ENCODE measurements around the gene CLEC16A.

CLEC16A gene

DNA sequence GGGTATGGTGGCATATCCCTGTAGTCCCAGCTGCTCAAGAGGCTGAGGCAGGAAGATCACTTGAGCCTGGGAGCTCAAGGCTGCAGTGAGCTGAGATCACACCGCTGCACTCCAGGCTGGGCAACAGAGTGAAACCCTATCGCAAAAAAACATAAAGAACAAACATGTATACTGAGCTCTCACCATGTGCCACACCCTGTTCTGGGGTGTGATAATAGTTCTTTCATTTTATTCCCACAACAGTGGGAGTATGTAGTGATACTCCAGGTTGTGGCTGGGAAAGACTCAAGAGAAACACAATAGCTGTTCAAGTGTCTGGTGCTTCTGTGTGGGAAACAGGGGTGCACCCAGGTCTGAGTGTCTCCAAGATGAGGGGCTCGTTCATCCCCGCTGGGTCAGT, 221.0 kb downstream of the CLEC16A start:
- no peak for FAIRE-seq

DNA sequence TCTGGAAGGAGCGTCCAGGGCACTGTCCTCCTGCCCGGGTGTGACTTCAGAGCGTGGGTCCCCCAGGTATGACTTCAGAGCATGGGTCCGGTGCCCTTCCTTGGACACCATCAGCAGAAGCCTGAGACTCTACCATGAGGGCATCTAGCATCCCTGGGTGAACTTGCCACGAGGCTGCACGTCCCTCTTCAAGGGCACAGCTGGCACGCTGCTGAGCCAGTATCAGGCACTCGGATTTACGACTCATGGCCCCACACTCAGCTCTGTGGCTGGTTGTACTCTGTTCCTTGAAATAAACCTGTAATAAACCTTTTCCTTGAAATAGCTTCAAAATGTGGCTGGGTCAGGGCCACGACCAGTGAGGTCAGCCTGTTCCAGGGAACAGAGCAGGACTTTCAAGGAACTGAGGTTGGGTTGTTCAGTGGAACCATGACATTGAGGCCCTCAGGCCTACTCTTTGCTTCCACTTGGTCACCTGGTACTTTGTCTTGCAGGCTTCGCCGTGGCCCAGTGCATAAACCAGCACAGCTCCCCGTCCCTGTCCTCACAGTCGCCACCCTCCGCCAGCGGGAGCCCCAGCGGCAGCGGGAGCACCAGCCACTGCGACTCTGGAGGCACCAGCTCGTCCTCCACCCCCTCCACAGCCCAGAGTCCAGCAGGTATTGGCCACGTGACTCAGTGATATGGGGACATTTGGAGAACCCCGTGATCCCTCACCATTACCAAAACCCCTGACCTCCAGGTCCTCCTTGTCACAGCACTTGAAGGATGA, 221.7 kb downstream of the CLEC16A start:
- no peak for FAIRE-seq

DNA sequence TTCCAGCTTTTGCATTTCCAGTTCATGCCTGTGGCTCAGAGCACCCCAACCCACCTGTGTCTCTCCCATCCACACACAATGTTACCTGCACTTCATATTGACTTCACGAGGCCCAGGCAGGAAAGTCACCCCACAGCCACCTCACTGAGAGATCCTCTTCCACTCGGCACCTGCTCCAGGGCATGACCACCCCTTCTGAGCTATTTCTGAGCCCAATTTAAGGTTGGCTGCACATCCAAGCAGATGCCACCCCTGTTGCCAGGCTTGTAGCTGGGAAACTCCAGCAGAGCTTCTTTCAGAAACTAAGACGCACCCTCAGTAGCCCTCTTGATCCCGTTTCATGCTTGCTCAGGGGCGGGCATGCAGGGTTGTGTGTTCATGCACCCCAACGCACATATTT, 223.2 kb downstream of the CLEC16A start:
- FAIRE-seq = no peak

DNA sequence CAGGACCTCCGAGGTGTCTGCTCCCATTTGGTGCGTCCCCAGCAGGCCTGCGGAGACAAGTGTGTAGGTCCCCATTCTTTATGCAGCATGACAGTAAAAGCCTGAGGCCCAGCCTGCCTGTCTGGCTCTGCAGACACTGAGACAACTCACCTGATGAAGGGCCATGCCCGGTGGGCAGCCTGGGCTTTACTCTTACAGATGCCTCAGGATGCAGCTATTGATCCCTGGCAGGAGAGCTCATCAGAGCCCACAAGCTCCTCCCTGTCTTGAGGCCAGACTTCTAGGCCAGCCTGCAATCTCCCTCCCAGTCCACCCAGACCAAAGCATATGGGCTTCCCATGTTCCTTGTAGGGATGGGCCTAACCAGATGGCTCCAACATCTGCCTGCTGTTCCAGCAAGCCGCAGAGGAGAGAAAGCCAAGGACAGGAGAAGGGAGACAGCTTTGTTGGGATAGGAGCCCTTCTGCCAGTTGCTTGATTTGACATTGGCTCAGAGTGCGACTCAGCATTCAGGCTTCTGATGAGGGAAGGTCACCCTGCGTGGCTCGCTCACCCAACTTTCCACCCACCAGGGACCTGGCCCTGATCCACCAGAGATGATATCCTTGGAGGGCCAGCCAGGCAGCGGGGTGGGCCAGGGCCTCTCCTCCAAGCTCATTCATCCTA, 224.2 kb downstream of the CLEC16A start:
- no peak for FAIRE-seq

DNA sequence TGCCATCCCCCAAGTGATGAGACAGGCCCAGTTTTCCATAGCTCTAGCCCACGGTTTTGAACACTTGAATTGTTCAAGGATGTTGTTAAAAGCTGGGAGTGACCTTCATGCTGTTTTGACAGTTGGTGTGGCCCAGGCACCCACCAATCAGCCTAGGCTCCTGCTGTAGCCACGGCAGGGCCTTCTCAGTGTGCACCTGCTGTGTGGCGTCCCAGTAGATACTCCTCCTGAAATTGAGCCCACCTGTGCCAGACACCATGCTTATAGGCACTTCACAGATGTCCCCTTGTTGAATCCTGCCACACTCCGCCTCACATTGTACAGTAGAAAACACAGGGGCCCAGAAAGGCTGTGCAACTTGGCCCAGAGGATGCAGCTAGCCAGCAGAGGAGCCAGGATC, 225.3 kb downstream of the CLEC16A start:
- no peak for FAIRE-seq

DNA sequence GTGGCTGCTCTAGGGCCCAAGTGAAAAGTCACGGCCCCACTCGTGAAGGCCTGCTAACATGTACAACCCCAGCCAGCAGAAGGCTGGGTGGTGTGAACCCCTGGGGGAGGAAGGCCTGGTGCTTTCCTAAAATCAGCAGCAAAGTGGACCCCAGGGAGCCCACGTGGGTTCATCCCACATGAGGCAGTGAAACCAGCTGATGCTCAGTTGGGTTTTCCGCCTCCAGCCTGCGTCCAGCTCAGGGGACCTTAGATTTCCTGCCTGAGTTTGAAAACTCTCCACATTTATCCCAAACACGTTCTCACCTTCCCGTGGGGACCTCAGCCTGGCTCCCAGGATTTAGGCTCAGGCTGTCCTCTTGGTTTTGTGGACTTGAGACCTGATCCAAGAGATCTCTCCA, 225.8 kb downstream of the CLEC16A start:
- FAIRE-seq = no peak

DNA sequence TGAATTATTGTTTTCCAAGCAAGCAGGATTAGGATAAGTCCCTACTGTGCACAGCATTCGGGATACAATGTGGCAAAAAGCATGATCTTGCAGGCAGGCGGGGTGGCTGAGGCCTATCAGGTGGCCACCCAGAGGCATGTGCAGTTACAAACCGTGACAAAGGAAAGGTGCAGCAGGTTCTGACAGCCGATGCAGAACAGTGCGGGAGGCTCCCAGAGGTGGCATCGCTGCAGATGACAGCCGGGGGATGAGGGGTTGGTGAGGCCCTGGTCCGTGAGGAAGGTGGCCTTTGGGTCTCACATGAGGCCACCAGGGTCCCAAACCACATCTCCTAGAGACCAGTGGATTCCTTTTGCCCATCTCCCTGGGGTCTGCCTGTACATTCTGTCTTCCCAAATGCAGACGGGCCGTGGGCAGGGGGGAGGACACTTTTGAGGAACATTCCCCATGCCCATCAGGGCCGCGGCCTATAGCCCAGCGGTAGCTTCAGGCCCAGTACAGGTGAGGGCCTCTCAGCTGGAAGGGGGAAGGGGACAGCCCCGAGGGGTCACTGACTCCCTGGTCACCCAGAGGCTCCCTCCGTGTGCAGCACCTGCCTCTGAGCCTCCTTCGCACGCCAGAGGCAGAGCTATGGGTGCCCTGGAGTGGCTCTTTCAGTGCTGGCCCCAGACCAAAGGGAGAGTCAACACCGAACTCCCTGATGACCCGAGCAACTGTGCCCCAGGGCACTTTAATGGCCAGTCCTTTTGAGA, 226.5 kb downstream of the CLEC16A start:
- FAIRE-seq = no peak

DNA sequence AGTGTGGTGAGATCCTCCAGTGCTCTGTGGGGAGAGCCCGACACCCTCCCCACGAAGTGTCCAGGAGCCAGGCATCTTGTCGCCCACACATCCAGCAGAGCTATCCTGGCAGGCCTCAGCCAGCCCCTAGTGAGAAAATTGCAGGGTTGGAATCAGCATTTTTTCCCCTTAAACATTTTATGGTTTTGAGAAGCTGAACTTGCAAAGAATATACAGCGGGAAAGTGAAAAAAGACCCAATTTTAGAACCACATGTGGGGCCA, 227.0 kb downstream of the CLEC16A start:
- FAIRE-seq = no peak

DNA sequence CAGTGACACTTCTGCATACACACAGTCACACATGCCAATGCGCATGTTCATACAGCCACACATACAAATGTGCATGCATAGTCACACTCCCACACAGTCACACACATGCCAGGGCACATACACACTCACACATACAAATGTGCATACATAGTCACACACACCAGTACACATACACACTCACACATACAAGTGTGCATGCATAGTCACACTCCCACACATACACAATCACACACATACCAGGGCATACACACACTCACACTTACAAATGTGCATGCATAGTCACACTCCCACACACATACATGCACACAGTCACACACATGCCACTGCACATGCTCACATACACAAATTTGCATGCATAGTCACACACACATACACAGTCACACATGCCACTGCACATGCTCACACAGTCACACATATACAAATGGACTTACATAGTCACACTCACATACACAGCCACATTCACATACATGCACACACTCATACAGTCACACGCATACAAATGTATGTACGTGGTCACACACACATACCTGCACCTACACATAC, 227.5 kb downstream of the CLEC16A start:
- no peak for FAIRE-seq

DNA sequence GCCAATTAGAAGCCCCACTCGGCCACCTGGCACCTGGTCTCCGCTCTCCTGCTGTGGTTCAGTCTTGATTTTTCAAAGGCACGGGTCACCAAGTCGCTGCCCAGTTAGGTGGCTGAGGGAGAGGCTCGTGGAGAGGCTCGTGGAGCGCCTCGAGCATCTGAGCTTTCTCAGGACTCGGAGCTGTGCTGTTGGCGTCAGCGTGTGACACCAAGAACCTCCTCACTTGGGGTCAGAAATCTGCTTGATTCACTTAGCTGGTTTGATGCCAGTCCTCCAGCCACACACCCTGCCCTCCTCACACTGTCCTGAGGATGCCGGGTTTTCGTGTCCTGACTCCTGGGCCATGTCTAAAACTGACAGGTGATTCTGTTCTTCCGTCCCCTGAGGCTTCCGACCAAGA, 229.1 kb downstream of the CLEC16A start:
- no peak for FAIRE-seq

DNA sequence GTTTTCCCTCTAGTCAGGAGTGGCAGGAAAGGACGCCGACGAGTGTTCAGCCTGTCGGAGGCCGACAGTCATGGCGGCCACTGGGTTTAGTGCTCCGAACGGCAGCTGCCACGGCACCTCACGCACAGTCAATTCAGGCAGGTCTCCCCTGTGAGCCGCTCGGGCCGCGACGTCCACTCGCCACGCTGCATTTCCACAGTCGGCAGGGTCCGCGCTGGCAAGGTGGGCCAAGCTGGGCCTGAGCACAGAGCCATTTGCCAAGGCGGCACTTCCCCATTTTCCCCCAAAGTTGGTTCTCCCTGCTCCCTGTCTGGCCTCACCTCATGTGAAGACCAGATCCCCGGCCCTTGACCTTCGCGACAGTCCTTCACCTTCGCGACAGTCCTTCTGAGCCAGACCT, 229.8 kb downstream of the CLEC16A start:
- no peak for FAIRE-seq

DNA sequence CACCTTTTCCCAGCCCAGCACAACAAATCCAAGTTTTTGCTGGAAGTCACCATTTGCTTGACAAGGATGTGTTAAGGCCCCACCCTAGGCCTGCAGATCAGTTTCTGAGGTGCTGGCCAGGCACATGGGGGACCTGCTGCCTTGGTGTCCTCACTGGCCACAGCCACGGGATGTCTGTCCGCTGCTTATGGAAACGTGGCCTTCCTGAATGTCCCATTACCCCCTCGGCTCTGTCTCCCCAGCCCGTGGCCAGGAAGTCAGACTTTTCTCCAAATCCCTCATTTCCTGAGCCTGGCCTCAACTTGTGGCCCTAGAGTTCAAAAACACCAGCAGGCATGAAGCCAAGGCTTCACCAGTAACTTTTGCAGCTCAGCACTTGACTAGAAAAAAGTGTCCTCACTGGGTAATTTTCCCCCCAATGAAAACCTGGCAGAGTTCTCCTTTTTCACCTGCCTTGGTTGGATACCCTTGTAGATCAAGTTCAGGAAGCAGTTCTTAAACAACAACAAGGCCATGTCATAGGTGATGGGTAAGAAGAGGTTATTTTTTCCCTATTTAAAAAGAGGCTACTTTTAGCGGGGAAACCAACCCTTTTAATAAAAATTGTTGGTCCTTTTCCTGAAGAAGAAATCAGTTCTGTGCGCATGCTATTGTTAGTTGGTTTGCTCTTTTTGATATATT, 230.9 kb downstream of the CLEC16A start:
- FAIRE-seq = no peak

DNA sequence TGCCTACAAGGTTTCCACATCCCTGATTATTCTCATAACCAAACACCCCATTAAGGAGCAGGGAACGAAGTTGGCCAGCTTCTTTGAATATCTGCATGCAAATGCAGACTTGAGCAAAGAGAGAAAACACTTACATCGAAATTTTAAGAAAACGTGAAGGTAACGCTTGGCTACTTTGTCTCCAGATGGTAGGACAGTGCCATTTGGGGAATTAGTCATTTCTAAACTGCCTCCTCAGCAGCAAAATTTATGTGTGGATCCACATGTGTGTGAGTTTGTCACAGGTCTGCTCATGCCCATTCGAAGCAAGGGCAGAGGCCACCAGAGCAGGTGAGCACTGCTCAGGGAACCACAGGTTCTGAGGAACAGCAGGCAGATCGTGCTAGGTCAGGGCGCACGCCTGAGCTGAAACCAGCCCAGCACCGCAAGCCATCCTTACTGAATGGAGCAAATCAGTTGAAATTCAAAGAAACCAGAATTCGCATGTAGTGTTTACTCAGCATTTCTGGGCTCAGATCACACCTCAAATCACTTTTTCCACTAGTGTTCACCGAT, 231.5 kb downstream of the CLEC16A start:
- FAIRE-seq = no peak

DNA sequence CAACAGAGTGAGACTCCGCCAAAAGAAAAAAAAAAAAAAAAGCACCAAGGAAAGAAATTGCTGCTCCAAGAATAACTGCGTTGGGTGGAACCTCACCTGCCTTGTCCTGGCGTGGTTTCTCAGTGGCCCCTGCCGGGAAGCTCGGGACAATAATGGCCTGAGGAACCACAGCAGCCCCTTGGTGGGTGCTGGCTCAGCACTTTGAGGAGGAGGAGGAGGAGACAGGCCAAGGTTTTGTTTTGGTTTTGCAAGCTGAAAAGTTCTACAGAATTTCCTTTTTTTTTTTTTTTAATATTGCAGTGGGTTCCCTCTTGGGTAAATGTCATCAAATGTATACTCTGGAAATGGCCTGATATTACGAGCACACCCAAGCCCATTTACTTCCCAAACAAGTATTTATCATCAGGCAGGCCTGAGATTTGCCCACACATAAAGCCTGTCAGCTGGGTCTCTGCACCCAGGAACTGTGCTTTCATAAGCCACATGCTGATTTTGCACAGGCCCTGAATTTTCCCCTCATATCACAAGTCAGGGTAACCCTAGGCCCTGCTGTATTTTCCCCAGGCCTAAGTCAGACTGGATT, 233.3 kb downstream of the CLEC16A start:
- no peak for FAIRE-seq

DNA sequence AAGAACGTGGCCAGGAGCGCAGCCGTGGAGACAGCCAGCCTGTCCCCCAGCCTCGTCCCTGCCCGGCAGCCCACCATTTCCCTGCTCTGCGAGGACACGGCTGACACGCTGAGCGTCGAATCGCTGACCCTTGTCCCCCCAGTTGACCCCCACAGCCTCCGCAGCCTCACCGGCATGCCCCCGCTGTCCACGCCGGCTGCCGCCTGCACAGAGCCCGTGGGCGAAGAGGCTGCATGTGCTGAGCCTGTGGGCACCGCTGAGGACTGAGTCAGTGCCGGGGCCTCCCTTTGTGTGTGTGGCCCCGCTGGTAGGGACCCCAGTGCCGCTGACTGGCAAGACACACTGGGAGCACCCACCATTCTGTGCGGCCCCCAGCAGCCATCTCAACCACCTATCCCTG, 234.1 kb downstream of the CLEC16A start:
- FAIRE-seq = no peak

DNA sequence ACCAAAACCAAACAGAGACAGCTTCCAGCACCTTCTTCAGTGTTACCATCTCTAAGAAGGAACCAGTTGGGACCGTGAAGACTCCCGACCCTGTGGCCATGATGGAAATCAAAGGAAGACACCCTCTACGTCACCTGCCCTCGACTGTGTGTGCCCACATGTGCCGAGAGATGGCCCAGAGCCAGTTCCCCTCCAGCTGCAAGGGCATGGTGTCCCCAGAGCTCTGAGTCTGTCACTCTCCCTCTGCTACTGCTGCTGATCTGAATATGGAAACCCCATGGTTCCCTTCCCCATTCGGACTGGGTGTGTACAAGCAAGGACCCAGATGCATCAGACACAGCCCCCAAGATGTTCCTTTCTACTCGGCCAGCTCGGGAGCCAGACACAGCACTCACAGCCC, 235.2 kb downstream of the CLEC16A start:
- no peak for FAIRE-seq

DNA sequence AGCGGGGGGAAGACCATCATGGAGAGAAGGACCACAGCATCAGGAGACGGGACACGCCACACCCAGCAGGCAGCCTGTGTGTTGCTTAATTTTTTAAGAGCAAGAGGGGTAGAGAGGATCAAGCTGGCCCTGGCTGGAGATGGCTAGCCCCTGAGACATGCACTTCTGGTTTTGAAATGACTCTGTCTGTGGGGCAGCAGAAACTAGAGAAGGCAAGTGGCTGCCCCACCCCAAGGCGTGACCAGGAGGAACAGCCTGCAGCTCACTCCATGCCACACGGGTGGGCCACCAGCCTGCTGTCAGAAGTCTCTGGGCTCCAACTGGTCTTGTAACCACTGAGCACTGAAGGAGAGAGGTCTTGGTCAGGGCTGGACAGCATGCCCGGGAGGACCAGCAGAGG, 236.1 kb downstream of the CLEC16A start:
- no peak for FAIRE-seq

DNA sequence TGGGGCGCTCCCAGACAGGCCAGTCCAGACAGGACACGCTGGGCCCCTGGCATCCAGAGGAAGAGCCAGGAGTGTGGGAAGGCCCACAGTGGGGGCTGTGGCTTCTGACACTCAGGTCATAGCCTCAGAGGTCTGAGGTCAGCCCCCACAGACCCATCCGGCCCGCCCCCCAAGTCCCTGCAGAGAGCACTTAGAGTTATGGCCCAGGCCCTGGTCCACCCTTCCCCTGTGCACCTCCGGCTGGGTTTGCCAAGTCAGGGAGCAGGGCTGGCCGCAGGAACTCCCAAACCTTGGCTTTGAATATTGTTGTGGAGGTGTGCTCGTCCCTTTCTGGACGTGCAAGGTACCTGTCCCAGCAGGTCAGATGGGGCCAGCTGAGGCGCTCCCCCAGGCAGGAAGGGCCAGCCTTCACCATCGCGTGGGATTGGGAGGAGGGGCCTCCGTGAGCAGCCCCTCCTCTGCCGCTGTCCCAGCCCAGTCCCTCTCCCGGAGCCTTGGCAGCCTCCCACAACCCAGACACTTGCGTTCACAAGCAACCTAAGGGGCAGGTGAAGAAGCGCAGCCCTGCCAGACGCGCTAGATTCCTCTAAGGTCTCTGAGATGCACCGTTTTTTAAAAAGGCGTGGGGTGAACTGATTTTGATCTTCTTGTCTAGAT, 237.0 kb downstream of the CLEC16A start:
- no peak for FAIRE-seq

DNA sequence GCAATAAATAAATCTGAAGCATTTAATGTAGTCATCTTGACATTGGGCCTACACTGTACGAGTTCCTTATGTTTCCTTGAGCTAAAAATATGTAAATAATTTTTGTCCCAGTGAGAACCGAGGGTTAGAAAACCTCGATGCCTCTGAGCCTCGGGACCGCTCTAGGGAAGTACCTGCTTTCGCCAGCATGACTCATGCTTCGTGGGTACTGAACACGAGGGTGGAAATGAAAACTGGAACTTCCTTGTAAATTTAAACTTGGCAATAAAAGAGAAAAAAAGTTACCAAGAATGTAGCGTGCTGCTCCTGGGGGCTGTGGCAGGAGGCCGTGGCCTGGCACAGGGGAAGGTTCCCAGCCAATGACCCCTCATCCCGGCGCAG, 237.5 kb downstream of the CLEC16A start:
- FAIRE-seq = no peak

DNA sequence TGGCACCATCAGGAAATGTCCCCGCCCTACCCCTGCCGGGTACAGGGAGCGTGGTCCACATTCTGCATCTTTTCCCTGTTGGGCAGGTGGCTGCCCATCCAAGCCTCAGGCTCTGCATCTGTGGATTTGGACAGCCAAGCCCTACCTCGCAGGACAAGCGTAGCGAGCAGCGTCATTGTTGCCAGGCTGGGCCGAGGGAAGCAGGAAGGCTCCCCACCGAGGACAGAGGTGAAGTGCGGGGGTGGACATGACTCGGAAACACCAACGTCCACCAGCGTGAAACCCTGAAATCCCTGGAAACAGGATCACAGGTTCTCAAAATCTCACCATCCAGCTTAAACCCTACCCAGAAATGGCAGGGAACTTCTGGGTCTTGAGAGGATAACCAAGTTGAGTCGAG, 238.0 kb downstream of the CLEC16A start:
- no peak for FAIRE-seq

DNA sequence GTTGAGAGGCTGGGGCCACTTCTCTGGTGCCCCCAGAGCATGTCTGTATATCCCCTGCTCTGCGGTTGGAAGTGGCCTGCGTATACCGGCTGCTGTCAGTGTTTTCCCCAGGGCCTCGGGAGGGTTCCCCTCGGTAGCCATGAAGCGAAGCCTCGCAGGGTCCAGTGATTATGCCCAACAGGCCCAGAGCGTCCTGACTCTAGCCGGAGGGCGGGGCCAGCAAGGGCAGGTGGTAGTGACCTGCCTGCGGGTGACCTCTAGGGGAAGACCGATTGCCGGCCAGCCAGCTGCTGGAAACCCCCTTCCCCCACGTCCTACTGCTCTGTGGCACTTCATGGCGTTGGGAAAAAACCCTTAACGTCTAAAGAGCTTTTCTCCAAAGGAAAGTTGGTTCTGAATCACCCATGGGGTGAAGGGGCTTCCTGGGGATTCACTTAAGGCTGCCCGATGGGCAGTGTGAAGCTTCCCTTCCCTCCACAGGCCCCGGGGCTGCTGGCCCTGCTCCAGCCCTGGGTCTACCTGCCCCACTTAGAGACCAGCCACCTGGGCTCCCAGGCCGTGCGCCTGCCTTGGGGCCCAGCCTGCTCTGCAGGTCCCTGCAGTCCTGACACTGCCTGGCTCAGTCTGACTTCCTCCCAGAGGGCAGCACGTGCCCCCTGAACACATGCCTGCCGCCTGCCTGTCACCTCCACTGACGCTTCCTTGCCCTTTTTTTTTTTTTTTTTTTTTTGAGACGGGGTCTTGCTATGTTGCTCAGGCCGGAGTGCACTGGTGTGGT, 238.9 kb downstream of the CLEC16A start:
- no peak for FAIRE-seq

Measured in TTC549 (cell line).